ENCODE measurements around the gene IKZF1.

GRCh38 chr7:50273870-50274269 lies 30.6 kb upstream of the IKZF1 start:
- TF ChIP-seq SETDB1 (CRISPR knock-in tag; IDR thresholded peaks at IDR 0.05; ENCODE audit: borderline replicate concordance) = no peak
- TF ChIP-seq HNRNPL (IDR thresholded peaks at IDR 0.05; ENCODE audit: low read depth, low read length) = no peak
